NCI-H748 (cell line): ENCODE data around the gene DCN.

Experiments used
- DNase-seq: peaks from one replicate; lab custom pipeline; 2025; ENCODE audit not compliant: unreplicated experiment; lab: John Stamatoyannopoulos, UW

Gene DCN

GRCh38 chr12:91188778-91189177, 6.2 kb upstream of the DCN start:
- no peak for DNase-seq

- no peak for DNase-seq
Measured at GRCh38 chr12:91186156-91186555, 3.5 kb upstream of the DCN start.

- no peak for DNase-seq
Measured at GRCh38 chr12:91185421-91185820, 2.8 kb upstream of the DCN start.

- DNase-seq: no peak
Measured at GRCh38 chr12:91183551-91183950, 934 bp upstream of the DCN start.

- no peak for DNase-seq
Measured at GRCh38 chr12:91180582-91181395, 1.8 kb downstream of the DCN start.

- DNase-seq: no peak
Measured at GRCh38 chr12:91179966-91180561, 2.6 kb downstream of the DCN start.

- no peak for DNase-seq
Measured at GRCh38 chr12:91179315-91179714, 3.3 kb downstream of the DCN start.

GRCh38 chr12:91178781-91179180, 3.8 kb downstream of the DCN start:
- DNase-seq: no peak

GRCh38 chr12:91178139-91178561, 4.5 kb downstream of the DCN start:
- peak; percentile 4 for DNase-seq

GRCh38 chr12:91177381-91177780, 5.2 kb downstream of the DCN start:
- no peak for DNase-seq

GRCh38 chr12:91176915-91177314, 5.7 kb downstream of the DCN start:
- no peak for DNase-seq

GRCh38 chr12:91176358-91176757, 6.3 kb downstream of the DCN start:
- no peak for DNase-seq

GRCh38 chr12:91173124-91173523, 9.5 kb downstream of the DCN start:
- DNase-seq: no peak

- DNase-seq: no peak
Measured at GRCh38 chr12:91172096-91172495, 10.5 kb downstream of the DCN start.

- no peak for DNase-seq
Measured at GRCh38 chr12:91171476-91171875, 11.1 kb downstream of the DCN start.

GRCh38 chr12:91163116-91163515, 19.5 kb downstream of the DCN start:
- no peak for DNase-seq

GRCh38 chr12:91161009-91161408, 21.6 kb downstream of the DCN start:
- DNase-seq: no peak

- no peak for DNase-seq
Measured at GRCh38 chr12:91155990-91156389, 26.6 kb downstream of the DCN start.

- DNase-seq: no peak
Measured at GRCh38 chr12:91154131-91154530, 28.5 kb downstream of the DCN start.

- no peak for DNase-seq
Measured at GRCh38 chr12:91144053-91144452, 38.6 kb downstream of the DCN start.

GRCh38 chr12:91143206-91143605, 39.4 kb downstream of the DCN start:
- DNase-seq: no peak

- DNase-seq: no peak
Measured at GRCh38 chr12:91142221-91142631, 40.4 kb downstream of the DCN start.
